ENCODE results near the gene CGREF1.

Gene CGREF1

DNA sequence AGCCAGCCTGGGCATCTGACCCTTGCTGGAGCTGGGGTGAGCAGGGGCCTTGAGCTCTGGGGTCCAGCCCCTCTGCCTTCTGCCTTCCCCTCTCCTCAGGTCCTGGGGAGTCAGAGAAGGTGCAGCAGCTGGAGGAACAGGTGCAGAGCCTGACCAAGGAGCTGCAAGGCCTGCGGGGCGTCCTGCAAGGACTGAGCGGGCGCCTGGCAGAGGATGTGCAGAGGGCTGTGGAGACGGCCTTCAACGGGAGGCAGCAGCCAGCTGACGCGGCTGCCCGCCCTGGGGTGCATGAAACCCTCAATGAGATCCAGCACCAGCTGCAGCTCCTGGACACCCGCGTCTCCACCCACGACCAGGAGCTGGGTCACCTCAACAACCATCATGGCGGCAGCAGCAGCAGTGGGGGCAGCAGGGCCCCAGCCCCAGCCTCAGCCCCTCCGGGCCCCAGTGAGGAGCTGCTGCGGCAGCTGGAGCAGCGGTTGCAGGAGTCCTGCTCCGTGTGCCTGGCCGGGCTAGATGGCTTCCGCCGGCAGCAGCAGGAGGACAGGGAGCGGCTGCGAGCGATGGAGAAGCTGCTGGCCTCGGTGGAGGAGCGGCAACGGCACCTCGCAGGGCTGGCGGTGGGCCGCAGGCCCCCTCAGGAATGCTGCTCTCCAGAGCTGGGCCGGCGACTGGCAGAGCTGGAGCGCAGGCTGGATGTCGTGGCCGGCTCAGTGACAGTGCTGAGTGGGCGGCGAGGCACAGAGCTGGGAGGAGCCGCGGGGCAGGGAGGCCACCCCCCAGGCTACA lies 36.8 kb downstream of the CGREF1 start:
- H4K20me1 ChIP-seq (ENCODE audit: insufficient read depth, low read length): no peaks in the 10 kb centered on the region
- H3K36me3 ChIP-seq (replicated peaks; ENCODE audit: insufficient read depth, low read length): no peaks in the 10 kb centered on the region
- no peak for DNase-seq
- H3K4me3 ChIP-seq (ENCODE audit: low read length): no peak overlapping the region
- H3K27me3 ChIP-seq (replicated peaks; ENCODE audit: insufficient read depth, low read length): no peaks in the 10 kb centered on the region
- TF ChIP-seq, protein P1, sequence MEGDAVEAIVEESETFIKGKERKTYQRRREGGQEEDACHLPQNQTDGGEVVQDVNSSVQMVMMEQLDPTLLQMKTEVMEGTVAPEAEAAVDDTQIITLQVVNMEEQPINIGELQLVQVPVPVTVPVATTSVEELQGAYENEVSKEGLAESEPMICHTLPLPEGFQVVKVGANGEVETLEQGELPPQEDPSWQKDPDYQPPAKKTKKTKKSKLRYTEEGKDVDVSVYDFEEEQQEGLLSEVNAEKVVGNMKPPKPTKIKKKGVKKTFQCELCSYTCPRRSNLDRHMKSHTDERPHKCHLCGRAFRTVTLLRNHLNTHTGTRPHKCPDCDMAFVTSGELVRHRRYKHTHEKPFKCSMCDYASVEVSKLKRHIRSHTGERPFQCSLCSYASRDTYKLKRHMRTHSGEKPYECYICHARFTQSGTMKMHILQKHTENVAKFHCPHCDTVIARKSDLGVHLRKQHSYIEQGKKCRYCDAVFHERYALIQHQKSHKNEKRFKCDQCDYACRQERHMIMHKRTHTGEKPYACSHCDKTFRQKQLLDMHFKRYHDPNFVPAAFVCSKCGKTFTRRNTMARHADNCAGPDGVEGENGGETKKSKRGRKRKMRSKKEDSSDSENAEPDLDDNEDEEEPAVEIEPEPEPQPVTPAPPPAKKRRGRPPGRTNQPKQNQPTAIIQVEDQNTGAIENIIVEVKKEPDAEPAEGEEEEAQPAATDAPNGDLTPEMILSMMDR (IDR thresholded peaks at IDR 0.05; ENCODE audit: low read length): no peak
- no peak for TF ChIP-seq EZH2phosphoT487 (IDR thresholded peaks at IDR 0.05; ENCODE audit: low read length)
- no peak for TF ChIP-seq EZH2 (optimal IDR thresholded peaks at IDR 0.05; ENCODE audit: low read depth, low read length)
- no peak overlapping the region for H2AFZ ChIP-seq (ENCODE audit: low read length)
- H3F3A ChIP-seq (ENCODE audit: insufficient read depth, low read length): peaks cover 24% of the 10 kb centered on the region
- H3K9ac ChIP-seq (ENCODE audit: low read length): peak overlapping the region; percentile 31; the same call in 1 of the 2 replicates
- H3K9me2 ChIP-seq (replicated peaks; ENCODE audit: insufficient read depth, low read length): no peaks in the 10 kb centered on the region
- H3K79me2 ChIP-seq (ENCODE audit: low read length): peaks cover 23% of the 10 kb centered on the region
- H3K4me1 ChIP-seq (ENCODE audit: low read length): peaks cover 27% of the 10 kb centered on the region
- H3K4me2 ChIP-seq (ENCODE audit: low read depth, low read length): peak overlapping the region; percentile 87
- no peaks in the 10 kb centered on the region for H3K9me3 ChIP-seq (replicated peaks; ENCODE audit: insufficient read depth, low read length)
- H3K27ac ChIP-seq (ENCODE audit: low read length): peak overlapping the region; percentile 73; the same call in 1 of the 2 replicates

DNA sequence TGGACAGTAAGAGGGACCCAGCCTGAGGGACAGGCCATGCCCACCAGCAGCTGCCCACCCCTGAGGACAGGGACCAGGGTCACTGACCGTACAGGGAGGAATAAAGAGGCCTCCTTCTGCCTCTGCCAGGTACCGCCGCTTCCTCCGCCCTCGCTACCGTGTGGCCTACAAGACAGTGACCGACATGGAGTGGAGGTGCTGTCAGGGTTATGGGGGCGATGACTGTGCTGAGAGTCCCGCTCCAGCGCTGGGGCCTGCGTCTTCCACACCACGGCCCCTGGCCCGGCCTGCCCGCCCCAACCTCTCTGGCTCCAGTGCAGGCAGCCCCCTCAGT lies 38.4 kb downstream of the CGREF1 start:
- Histone ChIP-seq H3K36me3 (replicated peaks; ENCODE audit: insufficient read depth, low read length) (no peaks in the 10 kb centered on the region), H3K27me3 (replicated peaks; ENCODE audit: insufficient read depth, low read length) (no peaks in the 10 kb centered on the region), H3K9ac (ENCODE audit: low read length) (no peak overlapping the region; the same call in 1 of the 2 replicates), H3K27ac (ENCODE audit: low read length) (peak overlapping the region; percentile 63; the same call in 1 of the 2 replicates), H3K9me3 (replicated peaks; ENCODE audit: insufficient read depth, low read length) (no peaks in the 10 kb centered on the region), H3K4me1 (ENCODE audit: low read length) (peaks cover 42% of the 10 kb centered on the region), H3K4me3 (ENCODE audit: low read length) (no peak overlapping the region), H3F3A (ENCODE audit: insufficient read depth, low read length) (peaks cover 30% of the 10 kb centered on the region), H2AFZ (ENCODE audit: low read length) (no peak overlapping the region), H3K9me2 (replicated peaks; ENCODE audit: insufficient read depth, low read length) (no peaks in the 10 kb centered on the region), H4K20me1 (ENCODE audit: insufficient read depth, low read length) (no peaks in the 10 kb centered on the region), H3K4me2 (ENCODE audit: low read depth, low read length) (peak overlapping the region; percentile 51), H3K79me2 (ENCODE audit: low read length) (peaks cover 23% of the 10 kb centered on the region)
- no peak for DNase-seq
- TF ChIP-seq, protein P1 (IDR thresholded peaks at IDR 0.05; ENCODE audit: low read length): no peak
- no peak for TF ChIP-seq EZH2 (optimal IDR thresholded peaks at IDR 0.05; ENCODE audit: low read depth, low read length)
- TF ChIP-seq EZH2phosphoT487 (IDR thresholded peaks at IDR 0.05; ENCODE audit: low read length): no peak

DNA sequence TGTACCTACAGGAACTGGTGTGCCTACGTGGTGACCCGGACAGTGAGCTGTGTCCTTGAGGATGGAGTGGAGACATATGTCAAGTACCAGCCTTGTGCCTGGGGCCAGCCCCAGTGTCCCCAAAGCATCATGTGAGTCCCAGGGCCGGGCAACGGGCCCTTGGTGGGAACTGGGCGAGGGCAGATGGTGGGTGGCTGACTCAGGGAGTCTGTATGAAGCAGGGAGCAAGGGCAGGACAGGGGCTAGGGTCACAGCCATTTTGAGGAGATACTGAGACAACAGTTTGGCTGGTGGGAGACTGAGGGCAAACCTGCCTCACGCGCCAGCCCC lies 38.8 kb downstream of the CGREF1 start:
- H2AFZ ChIP-seq (ENCODE audit: low read length): no peak overlapping the region
- H3K27ac ChIP-seq (ENCODE audit: low read length): peak overlapping the region; percentile 63; the same call in 1 of the 2 replicates
- no peaks in the 10 kb centered on the region for H3K36me3 ChIP-seq (replicated peaks; ENCODE audit: insufficient read depth, low read length)
- peak overlapping the region; percentile 57; the same call in 1 of the 2 replicates for H3K4me3 ChIP-seq (ENCODE audit: low read length)
- H3K79me2 ChIP-seq (ENCODE audit: low read length): peaks cover 23% of the 10 kb centered on the region
- peaks cover 47% of the 10 kb centered on the region for H3K4me1 ChIP-seq (ENCODE audit: low read length)
- H3K4me2 ChIP-seq (ENCODE audit: low read depth, low read length): peak overlapping the region; percentile 51
- no peaks in the 10 kb centered on the region for H3K27me3 ChIP-seq (replicated peaks; ENCODE audit: insufficient read depth, low read length)
- no peaks in the 10 kb centered on the region for H4K20me1 ChIP-seq (ENCODE audit: insufficient read depth, low read length)
- peaks cover 31% of the 10 kb centered on the region for H3F3A ChIP-seq (ENCODE audit: insufficient read depth, low read length)
- DNase-seq: no peak
- H3K9me2 ChIP-seq (replicated peaks; ENCODE audit: insufficient read depth, low read length): no peaks in the 10 kb centered on the region
- TF ChIP-seq, protein P1 (IDR thresholded peaks at IDR 0.05; ENCODE audit: low read length): no peak
- no peak for TF ChIP-seq EZH2phosphoT487 (IDR thresholded peaks at IDR 0.05; ENCODE audit: low read length)
- TF ChIP-seq EZH2 (optimal IDR thresholded peaks at IDR 0.05; ENCODE audit: low read depth, low read length): no peak
- H3K9me3 ChIP-seq (replicated peaks; ENCODE audit: insufficient read depth, low read length): no peaks in the 10 kb centered on the region
- H3K9ac ChIP-seq (ENCODE audit: low read length): peak overlapping the region; percentile 60; the same call in 1 of the 2 replicates

All from MM.1S (cell line).